NOMO-1 treated with dmso at 0.1 percent for 144 hours (cell line): ENCODE measurements around the gene EPGN.

Experiments used
- DNase-seq: peaks from one replicate; lab custom pipeline; 2025; ENCODE audit not compliant: unreplicated experiment; lab: John Stamatoyannopoulos, UW

Gene EPGN

GRCh38 chr4:74309223-74309622 lies 953 bp downstream of the EPGN start:
- no peak for DNase-seq

DNA sequence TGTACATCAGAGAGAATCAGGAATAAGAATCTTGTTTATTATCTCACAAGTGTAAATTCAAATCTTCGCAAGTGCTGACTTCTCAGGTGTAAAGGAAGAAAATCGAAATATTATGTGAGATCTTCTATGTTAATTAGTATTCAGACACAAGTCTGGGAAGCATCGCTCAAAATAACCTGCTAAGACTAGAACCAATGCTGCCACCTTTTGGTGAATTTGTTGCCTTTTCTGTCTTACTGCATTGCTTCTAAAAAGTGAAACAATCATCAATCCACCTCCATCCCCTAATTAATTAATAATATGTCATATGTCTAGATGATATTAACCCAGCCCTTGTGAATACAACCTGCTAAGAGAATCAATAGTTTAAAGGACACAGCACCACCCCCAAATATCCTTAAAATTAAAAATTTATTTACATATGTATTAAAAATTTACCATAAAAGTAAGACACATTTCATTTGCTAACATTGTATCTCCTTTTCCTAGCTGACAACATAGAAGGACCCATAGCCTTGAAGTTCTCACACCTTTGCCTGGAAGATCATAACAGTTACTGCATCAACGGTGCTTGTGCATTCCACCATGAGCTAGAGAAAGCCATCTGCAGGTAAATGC lies 3.5 kb downstream of the EPGN start:
- DNase-seq = no peak

- no peak for DNase-seq
Observed at GRCh38 chr4:74314329-74314728, 6.1 kb downstream of the EPGN start.

DNA sequence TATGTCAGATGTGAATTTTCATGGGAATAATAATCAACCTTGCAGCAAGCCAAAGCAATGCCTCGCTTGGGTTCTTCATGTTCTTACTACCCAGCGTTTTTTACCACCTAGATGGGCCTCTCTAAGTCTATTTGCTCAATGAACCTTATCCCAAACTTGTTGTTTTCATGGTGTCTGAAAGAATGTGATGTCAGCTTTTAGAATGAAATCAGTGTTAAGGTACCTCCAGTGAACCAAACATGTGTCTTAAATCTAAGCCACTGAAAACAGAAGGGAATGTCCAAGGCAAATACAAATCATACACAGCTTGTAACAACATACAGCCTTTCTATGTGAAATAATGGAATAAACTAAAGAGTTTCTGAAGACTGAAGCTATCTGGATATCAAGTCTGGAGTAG lies 6.7 kb downstream of the EPGN start:
- no peak for DNase-seq

DNA sequence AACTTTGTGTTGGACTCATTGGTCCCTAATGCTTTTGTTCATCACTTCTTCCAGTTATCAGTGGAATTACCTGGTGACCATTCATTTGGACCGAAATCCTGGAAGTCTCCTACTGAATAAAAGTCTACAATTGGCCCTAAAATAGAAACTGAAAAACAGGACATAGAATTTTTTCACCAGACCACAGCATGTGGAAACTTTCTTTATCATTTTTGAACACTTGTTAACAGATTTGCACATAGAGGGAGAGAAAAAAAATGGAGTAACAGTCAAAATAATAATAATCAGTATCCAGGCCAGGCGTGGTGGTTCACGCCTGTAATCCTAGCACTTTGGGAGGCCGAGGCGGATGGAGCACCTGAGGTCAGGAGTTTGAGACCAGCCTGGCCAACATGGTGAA lies 7.1 kb downstream of the EPGN start:
- no peak for DNase-seq

DNA sequence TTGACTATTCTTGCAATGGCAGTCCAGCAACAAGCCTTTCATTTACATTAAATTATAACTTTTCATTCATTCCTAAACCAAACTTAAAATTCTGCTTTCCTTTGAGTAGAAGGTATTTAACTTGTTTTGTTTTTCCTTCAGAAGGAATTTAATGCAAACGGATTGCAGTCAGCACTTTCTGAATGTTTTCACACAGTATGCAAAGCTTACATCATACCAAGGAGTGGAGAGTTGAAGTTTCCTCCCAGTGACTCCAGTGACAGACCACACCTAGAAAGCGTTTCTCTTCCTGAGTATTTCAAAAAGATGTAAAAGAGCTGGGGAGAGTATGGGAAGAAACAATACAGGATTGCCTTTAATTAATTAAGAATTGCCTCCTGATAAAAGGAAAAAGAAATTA lies 8.1 kb downstream of the EPGN start:
- DNase-seq = no peak

GRCh38 chr4:74317616-74318246 lies 9.5 kb downstream of the EPGN start:
- DNase-seq = no peak

GRCh38 chr4:74318276-74318675 lies 10.0 kb downstream of the EPGN start:
- no peak for DNase-seq

- no peak for DNase-seq
Observed at GRCh38 chr4:74319470-74319869, 11.2 kb downstream of the EPGN start.

- no peak for DNase-seq
Observed at GRCh38 chr4:74320559-74321118, 12.4 kb downstream of the EPGN start.

DNA sequence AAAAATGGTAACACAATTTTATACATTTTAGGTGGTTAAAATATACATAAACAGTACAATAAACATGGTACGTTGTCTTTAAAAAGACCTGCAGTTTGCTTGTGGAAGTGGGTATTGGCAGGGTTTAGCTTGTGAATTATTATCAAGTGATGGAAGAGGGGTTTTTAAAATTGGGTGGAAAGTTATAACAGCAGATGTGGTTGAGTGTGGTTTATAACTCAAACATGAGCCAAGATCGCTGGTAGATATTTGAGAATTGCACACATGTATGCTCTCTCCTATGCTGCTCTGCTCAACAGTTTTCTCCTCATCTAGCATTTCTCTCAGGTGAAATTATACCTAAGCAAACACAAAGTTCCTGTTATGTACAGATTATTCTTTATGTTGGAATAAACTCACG lies 14.0 kb downstream of the EPGN start:
- no peak for DNase-seq

- DNase-seq = no peak
Observed at GRCh38 chr4:74323663-74324062, 15.4 kb downstream of the EPGN start.

DNA sequence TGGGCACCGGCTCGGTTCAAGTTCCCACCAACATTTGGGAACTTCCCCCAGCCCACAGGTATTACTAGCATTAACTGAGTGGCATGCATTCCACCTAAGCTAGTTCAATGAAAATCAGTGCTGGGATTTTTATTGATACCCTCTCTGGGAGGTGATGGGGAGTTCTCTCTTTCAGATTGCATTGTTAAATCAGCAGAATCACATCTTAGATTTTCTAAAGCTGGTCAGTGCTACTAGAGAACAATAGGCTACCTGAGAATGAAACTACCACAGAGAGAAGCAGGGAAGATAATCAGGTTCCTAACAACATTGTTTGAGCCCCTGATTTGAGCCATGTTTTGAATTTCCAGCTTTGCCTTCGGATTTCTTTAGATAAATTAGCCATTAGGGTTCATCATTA lies 16.0 kb downstream of the EPGN start:
- DNase-seq = no peak

- DNase-seq = no peak
Observed at GRCh38 chr4:74325886-74326285, 17.6 kb downstream of the EPGN start.

GRCh38 chr4:74327762-74328161 lies 19.5 kb downstream of the EPGN start:
- no peak for DNase-seq

DNA sequence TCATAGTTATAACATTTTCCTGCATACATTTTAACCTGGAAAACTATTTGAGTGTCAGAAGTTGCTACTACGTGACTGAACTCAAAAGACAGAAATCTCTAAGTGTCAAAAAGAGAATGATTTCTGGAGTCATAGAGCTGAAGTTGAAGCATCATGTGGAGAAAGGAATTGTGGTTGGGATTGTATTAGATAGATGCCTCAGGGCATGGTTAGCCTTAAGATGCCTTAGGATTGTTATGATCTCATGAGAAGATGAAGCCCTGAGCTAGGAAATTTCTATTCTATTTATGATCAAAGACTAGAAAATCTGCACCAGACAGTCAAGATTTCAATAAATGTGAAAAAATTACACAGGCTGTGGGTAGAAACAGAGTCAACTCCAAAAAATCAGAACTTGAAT lies 20.2 kb downstream of the EPGN start:
- DNase-seq = no peak

DNA sequence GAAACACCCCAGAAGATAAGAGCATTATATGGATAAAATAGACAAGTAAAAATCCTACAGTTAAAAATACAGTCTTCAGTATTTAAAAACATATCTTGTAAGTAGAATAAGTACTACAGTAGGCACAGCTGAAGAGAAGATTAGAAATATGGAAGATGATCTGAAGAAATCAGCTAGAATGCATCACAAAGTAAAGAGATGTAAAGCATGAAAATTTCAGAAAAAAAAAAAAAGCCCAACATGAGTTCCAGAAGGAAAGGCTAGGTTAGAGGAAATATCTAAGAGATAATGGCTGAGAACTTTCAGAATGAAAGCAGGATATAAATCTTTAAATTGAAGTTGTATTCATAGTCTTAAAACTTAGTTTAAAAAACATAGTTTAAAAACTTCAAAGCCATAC lies 21.0 kb downstream of the EPGN start:
- DNase-seq = no peak

DNA sequence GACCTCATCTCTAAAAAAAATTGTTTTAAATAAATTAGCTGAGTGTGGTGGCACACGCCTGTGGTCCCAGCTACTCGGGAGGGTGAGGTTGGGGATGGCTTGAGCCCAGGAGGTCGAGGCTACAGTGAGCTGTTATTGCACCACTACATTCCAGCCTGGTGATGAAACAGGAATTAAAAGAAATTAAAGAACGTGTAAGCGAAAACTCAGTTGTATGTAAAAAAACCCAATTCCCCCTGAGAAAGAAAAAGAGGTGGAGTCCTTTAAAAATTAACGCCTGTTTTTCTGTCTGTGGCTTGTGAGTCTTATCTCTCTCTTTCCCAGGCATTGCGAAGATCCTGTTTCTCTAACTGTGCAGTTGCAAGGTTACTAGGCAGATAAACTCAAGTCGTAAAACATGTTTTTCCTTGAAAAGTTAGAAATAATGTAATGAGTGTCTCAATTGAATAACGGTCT lies 22.1 kb downstream of the EPGN start:
- no peak for DNase-seq

DNA sequence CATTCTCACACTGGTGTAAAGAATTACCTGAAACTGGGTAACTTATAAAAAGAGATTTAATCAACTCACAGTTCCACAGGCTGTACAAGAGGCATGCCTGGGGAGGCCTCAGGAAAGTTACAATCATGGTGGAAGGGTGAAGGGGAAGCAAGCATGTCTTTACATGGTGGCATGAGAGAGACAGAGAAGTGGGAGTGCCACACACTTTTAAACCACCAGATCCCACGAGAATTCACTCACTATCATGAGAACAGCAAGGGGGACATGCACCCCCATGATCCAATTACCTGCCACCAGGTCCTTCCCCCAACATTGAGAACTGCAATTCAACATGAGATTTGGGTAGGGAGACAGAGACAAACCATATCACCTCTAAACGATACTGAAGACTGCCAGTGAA lies 23.0 kb downstream of the EPGN start:
- DNase-seq = no peak

DNA sequence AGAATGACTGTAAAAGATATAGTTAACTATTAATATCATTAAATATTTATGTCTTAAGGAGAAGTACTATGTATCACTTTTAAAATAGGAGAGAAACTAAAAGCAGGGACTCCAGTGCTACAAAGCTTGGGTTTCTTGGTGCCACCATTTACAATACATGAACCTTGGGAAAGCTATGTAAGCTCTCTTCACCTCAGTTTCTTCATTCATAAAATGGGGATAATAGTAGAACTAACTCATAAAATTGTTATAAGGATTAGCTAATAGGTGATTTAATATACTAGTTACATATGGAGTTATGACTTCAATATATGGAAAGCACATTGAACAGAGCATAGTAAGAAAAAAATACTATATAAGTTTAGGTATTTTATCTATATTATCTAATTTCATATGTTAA lies 23.7 kb downstream of the EPGN start:
- no peak for DNase-seq

DNA sequence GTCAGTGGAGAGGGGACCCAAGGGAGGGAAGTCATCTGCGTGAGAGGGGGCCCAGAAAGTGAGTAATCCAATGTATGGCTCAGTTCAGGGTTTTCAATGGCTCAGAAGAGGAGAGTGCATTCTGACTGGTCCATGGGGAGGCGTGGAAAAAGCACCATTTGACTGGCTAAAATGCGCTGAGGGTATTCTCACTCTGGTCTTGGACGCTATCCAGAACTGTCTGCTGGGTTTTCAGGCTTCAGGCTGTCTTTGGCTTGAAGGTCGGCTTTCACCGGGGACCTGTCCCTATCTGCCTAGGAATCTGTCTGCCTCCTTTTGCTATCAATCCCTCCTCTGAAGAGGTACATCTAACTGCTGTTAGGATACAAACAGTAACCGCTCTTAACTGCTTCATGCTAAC lies 26.4 kb downstream of the EPGN start:
- no peak for DNase-seq

- peak; percentile 26 for DNase-seq
Observed at GRCh38 chr4:74335341-74336021, 27.2 kb downstream of the EPGN start.
